ENCODE data around the gene ANGEL2.

DNA sequence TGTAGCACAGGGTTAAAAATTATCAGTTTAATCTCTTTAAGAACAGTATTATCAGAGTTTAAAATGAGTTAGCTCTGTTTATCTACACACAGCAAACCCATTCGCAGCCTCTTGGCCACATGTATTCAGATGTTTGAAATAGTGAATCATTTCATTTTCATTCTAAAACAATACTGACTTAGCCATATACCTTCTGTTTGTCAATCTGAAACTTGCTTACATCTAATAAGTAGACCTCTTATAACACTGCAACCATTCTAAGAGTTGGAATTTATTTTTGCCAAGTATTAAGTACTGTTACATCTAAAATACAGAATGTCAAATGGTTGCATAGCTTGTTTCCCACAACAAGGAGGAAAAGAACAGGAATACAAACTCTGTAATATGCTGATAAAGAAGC, 25.4 kb downstream of the ANGEL2 start:
- TF ChIP-seq POLR2A (IDR thresholded peaks at IDR 0.05; ENCODE audit: low read depth, low read length) (no peak), POLR2AphosphoS5 (IDR thresholded peaks at IDR 0.05; ENCODE audit: low read depth, low read length) (no peak)

Measured in GM12891 (cell line).